Medulla oblongata (tissue), 1 donor: ENCODE data around the gene VAMP2.

ENCODE experiments used
- DNase-seq: peaks from one replicate; pipeline ENCODE4 v3.0.0-alpha.2; 2015; ENCODE audit errors: extremely low spot score

The VAMP2 gene

DNA sequence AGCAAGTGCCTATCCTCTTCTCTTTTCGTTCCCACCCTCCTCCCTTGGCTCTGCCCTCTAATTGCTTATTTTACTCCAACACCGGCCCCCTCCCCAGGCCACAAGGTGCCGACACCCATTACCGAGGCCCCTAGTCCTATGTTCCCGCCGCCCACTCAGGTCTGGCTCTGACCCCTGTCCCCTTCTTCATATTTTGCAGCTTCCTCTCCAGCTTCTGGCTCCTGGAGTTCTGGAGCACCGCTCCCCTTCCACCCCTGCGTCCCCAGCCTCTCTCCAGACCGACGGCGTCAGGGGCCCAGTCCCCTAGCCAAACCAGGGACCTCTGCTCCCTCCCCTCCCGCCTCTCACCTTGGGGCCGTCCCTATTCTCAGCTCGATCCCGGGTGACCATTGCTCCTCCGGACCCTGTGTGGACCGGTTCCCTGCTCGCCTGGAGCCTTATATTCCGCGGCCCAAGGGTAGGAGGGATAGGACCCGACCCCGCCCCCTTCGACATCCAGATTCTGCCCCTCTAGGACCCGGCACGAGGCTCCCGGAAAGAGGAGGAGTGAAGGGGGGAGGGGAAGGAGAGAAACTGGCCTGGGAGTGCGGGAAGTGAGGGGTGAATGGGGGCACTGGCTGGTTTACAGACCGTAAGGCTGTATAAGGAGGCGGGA lies 38.9 kb downstream of the VAMP2 start, which contains the start of gene HES7:
Gene HES7, minus strand, starts transcription at position 412 of the 655 bp plus-strand sequence. Its CDS starts 22 bp downstream, at position 390.
- DNase-seq, result no peak

DNA sequence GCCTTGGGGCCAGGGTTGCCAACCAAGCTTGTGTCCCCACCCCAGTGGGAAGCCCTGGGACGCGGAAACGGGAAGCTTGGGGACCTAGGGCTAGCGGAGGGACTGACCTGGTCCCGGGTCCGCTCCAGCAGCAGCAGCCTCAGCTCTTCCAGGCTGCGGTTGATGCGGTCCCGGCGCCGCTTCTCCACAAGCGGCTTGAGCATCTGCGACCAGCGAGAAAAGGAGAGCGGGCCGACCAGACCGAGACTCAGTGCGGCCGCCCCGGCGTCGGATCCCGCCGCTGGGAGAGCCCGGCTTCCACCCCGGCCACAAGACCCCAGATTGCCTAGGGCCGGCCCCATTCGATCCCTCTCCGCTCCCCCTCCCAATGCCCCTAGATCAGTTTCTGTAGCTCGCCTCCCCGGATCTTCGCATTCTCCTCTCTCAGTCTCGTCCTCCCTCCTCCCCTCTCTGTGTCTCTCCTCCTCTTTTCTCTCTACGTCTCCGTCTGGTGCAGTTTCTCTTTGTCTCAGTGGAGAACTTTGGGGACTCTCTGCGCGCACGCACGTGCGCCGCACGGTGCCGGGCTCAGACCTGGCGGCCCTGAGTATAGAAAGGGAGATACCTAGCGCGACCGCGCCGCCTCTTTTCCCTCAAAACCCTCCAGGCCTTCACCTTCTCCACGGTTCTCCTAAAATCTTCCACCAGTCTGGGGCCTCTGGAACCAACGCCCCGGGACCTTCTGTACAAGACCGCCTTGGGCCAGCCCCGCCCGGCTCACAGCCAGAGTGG lies 39.6 kb downstream of the VAMP2 start:
- no peak for DNase-seq

DNA sequence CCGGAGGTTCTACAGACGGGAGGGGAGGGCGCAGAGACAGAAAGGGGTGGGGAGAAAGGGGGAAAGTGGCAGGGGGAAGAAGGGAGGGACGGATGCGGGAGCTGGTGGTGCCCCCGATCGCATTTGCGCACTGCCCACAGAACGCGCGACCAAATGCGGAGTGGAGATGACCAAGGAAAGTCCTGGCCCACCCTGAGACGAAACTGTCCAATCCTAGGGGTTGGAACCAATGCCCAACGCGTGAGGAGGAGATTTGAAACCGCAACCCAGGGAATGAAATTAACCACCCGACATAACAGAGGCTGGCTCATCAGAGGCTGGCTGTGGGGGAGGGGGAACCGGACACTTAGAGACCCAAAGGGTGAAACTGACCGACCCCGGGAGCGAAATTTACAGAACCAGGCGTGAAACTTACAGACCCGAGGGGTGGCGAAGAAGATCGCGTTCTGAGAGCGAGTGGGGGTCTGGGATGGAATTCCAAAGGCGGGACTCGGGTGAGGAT lies 40.3 kb downstream of the VAMP2 start:
- DNase-seq, result peak; percentile 36

DNA sequence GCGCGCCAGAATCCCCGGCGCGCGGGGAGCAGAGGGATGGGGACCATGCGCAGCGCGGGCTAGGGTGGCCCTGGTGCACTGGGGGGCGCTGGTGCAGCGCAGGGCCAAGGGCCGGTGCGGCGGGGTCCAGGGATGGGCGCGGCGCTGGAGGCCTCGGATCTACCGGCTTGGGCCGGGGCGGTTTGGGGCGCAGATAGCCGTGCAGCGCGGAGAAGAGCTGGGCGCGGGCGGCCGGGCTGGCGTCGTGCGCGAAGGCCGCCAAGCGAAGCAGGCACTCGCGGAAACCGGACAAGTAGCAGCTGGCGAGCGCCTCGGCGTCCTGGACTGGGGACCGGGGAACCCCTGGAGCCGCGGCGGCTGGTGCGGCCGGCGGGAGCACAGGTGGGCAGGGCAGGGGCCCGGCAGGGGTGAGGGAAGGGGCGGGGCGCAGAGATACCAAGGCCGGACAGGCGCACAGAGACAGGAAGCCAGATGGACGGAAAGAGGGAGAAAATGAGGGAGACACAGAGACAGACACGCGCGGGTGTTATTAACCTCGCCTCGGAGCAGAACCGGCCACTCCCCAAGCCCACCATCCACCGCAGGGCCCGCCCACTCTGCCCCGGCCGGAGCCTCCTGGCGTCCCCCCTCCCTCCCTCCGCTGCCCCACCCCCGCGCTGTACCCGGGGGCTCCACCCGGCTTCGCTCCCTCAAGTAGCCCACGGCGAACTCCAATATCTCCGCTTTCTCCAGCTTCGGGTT lies 40.9 kb downstream of the VAMP2 start:
- peak; percentile 70 for DNase-seq

DNA sequence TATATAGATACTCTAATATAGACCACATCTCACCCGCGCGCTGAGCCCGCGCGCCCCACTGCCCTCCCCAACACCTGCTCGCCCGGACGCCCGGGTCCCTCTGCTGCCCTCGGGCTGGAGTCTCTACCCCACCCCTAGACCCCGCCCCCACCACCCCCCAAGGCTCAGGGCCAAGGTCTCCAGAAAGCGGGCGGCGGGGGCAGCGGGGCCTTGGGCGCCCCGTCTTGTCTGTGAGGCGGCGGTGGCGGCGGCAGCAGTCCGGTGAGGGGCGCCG lies 41.4 kb downstream of the VAMP2 start:
- no peak for DNase-seq

DNA sequence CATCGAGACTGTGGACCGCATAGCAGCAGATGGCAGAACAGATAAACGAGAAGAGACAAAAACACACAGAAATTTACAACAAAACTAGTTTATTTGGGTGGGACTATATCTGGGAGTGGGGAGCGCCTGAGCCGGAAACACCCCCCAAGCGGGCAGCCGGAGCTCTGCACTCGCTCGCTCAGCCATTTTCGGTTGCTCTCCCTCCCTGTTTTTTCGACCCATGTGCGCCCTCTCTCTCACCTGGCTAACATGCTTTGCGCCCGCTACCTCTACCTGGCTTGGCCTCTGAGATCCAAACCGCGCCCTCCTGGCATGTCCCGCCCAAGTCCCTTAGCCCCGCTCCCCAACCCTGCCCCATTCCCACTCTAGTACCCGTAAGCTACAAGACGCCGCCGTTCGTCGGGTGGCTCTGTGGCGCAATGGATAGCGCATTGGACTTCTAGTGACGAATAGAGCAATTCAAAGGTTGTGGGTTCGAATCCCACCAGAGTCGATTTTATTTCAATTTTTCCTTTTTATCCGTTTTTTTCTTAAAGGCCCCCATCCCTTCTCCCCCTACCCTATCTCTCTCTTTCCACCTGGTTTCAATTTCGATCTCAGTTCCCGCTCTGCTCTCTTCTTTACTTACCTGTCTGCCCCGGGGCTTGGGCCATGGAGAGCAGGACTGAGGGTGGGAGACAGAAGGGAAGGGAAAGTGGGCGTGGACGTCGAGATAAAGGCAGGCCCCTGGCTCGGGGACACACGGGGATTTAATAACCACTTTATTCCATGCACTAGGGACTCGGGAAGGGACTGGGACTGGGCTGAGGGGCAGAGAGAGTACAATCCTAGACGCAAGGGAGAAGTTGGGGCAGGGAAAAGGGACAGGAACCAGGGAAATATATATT lies 42.0 kb downstream of the VAMP2 start:
- peak; percentile 72 for DNase-seq

DNA sequence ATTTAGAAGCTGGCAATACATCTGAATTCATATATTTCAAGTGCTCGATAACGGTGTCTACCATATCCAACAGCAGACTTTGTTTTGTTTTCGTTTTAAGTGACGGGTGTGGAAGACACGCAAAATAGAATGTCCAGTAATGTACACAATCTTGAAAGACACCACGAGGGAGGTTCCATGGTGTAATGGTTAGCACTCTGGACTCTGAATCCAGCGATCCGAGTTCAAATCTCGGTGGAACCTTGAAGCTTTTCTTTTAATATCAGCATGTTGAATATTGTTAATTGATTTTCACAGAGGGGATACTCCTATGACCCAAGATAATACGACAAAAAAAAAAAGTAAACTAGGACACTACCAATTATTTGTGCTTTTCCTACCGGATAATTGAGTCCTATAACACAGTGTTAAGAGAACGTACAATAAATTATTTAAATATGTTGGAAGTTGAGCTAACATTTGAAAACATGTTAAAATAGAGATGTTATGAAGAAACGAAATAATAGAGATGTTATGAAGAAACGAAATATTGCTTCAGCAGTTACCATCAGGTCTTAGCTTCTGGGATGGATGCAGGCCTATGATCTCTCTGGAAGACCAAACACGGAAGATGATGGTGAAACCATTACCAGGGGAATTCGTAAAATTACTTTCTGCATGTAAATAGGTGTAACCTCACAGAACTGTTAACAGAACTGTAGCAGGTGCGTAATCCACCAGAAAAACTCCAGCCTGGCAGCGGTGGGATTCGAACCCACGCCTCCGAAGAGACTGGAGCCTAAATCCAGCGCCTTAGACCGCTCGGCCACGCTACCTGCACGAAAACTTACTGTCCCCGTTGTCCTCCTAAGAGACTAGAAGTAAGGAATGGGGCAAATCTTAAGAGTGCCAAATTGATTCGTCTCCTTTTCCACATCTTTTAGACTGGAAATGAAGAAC lies 42.9 kb downstream of the VAMP2 start:
- DNase-seq, result peak; percentile 97

DNA sequence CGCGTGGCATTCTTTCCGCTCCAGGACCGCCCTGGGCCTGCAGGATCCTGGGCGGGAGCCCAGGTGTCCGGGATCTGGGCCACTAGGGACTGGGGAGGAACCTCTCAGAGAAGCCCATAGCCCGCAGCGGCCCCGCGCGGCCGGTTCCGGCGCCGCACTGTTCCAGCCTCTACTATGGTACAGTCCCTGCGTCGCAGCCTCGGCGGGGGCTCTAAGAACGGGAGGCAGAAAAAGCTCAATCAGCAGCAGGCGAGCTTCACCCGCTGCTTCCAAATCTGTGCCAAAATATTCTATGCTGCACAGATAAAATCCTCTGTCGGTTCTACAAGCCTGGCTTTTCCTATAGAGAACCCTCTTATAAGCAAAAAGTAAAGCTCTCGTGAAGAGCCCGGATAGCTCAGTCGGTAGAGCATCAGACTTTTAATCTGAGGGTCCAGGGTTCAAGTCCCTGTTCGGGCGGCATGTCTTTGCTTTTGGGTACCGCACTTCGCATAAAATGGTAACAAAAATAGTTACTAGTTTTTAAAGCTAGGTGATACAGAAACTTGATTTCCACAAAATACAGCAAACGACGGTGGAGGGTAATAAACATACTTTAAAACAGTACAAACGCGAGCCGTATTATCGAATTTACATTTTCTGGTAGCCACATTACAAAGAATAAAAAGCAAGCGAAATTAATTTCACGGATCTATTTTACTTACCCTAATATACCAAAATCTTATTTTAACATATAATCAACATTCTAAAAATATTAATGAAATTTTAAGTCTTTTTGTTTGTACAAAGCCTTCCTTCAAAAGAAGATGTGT lies 43.8 kb downstream of the VAMP2 start:
- peak; percentile 92 for DNase-seq

DNA sequence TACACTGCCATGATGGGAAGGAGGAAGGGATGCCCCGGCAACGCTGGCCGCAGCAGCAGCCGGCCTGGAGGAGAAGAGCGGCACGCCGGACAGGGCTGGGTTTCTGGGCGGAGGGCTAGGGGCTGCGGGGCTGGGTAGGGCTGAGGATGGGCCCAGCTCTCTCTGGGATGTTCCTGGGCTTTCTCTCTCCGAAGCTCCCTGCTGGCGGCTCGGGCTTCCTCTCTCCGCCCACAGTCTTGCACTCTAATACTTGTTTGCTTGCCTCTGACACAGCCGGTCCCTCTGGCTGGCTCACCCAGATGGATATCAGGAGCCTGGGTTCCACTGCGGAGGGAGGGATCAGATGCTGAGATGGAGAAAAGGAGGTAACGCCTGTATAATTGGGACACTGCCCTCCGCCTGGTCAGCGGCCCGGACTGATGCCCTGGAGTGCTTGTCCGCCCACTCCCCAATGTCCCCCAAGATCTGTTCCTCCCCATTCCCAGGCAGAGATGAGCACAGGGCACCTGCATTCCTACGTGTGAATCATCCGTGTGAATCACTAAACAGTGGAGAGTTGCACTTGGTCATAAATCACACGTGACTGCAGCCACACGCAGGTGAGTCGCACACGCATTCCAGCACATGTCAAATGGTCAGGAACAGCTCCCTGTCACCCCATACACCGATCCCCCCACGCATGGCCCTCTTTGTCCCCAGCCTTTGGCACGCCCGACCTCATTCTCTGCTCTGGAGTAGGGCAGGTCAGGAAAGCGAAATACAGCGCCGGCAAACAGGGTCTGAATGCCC lies 44.6 kb downstream of the VAMP2 start, which contains the start of gene ALOXE3:
Gene ALOXE3, minus strand, starts transcription at position 535 of the 789 bp plus-strand sequence. Its CDS starts 524 bp downstream, at position 11.
- peak; percentile 6 for DNase-seq

DNA sequence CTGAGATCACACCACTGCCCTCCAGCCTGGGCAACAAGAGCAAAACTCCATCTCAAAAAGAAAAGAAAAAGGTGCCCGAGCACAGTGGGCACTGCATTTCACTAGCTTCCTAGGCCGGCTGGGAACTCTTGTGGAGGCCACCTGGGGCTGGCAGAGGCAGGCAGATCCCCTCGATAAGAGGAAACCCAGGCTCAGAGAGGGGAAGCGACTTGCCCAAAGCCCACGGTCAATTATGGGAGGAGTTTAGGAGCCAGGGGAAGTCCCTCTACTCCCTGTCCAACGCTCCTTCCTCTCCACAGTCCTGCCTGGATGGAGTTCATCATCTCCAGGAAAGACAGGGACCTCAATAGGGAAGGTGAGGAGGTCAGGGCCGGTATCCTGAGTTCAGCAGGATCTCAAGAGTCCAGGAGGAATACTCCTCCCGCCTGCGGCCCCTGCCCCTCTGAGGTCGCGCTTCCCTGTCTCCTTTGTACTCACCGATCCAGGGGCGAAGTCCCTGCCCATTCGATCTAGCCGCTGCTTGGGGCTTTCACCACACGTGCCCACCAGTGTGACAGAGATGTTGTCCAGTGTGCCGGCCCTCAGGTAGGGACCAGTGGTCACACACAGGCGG lies 45.3 kb downstream of the VAMP2 start:
- peak; percentile 10 for DNase-seq

DNA sequence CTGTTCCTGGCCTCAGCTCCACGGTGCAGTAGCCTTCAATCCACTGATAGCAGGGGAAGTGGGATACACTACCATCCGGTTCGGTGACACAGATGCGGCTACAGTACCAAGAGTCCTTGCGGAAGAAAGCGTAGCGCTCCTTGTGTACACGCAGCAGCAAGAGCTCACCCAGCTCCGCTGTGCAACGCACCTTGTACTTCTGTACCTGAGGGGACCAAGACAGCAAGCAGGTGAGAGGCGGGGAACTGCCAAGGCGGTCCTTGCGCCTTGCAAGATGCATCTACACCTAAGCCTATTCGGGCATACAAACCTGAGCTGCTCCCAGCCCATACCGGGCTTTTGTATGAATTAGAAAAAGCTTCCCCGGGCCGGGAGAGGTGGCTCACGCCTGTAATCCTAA lies 46.0 kb downstream of the VAMP2 start:
- DNase-seq, result no peak

DNA sequence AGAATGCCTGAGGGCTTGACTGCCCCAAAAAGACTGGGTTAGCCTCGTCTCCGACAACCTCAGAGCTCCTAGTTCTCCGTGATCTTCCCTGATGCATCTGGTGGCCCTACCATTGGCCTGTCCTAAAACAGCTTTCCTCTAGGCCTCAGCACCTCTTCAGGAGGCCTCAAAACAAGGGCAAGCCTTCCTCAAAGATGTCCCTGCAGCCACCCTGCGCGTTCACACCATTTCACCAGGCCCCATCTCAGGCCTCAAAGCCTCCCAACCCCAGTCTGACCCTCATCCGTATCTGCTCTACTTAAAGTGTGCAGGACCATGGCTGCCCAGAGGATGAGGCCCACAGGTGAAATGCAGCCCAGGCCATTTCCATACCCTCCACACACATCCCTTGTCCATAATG lies 51.8 kb downstream of the VAMP2 start:
- DNase-seq, result no peak

DNA sequence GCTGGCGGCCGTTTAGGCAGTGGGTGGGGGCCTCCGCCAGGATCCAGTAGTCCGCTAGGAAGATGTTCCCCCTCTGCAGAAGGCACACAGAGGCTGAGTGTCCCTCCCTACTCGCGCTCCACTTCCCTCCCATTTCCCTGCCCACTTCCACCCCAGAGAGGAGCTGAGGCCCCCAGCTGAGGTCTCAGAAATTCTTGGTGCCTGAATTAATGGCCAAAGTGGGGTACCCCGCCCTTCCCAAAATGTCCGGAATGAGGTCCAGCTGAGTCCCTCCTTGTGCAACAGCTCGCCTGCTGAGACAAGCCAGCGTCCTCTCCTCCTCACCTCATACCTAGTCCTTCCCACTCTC lies 52.3 kb downstream of the VAMP2 start:
- no peak for DNase-seq

DNA sequence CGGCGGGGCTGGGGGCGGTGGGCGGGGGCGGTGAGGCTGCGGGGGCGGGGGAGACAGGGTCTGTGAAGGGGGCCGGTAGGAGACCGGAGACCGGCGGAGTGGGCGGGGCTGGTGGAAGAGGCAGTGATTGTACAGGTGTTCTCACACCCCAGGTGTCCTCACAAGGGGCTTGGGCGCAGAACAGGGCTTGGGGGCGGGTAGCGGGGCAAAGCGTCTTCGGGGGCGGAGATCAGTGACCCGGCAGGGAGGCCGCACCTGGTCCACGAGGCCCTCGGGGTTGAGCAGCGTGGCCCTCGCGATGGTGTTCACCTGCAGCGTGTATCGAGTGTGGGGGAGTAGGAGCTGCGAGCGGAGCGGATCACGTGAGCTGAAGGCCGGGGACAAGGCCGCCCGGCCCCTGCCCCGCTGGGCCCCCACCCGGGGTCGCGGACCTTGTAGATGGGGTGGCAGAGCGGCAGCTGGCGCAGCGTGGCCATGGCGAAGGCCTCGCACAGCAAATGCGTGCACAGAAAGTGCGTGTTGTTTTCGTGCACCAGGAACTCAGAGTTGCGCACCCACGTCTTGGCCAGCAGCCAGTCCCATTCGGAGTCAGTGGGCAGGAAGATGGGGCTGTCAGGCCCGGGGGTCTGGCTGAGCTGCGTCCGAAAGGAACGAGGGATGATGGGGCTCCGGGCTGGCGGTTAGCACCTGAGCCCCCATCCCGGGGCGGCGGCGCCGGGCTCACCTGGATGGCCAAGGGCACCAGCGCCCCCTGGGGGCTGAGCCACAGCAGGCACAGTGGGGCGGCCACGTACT lies 52.9 kb downstream of the VAMP2 start:
- no peak for DNase-seq
